GM19240 (cell line): Measurements from ENCODE around the gene SYNPO2.
"Not testable (repeated sequence)": the region's sequence is repeated elsewhere in the genome, so short reads cannot be mapped to it uniquely, and the experiment has no call there.

Experiments
- DNase-seq: peaks from one replicate; pipeline ENCODE4 v3.0.0; 2011; ENCODE audit warnings: low spot score; ENCODE audit not compliant: insufficient read length

Gene SYNPO2

DNA sequence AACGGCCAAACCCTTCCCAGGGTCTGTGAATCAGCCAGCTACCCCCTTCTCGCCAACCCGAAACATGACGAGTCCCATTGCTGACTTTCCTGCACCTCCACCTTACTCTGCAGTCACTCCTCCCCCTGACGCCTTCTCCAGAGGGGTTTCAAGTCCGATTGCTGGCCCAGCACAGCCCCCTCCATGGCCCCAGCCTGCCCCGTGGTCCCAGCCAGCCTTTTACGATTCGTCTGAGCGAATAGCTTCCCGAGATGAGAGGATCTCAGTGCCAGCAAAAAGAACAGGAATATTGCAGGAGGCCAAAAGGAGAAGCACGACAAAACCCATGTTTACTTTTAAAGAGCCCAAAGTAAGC is 141.9 kb downstream of the SYNPO2 start:
- no peak for DNase-seq

DNA sequence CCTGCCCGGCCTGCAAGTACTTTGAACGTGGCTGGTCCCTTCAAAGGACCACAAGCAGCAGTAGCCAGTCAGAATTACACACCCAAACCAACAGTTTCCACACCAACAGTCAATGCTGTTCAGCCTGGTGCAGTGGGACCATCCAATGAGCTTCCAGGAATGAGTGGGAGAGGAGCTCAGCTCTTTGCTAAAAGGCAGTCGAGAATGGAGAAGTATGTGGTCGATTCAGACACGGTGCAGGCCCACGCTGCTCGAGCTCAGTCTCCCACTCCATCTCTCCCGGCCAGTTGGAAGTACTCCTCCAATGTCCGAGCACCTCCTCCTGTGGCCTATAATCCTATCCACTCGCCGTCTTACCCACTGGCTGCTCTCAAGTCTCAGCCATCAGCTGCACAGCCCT is 142.6 kb downstream of the SYNPO2 start:
- DNase-seq = no peak

DNA sequence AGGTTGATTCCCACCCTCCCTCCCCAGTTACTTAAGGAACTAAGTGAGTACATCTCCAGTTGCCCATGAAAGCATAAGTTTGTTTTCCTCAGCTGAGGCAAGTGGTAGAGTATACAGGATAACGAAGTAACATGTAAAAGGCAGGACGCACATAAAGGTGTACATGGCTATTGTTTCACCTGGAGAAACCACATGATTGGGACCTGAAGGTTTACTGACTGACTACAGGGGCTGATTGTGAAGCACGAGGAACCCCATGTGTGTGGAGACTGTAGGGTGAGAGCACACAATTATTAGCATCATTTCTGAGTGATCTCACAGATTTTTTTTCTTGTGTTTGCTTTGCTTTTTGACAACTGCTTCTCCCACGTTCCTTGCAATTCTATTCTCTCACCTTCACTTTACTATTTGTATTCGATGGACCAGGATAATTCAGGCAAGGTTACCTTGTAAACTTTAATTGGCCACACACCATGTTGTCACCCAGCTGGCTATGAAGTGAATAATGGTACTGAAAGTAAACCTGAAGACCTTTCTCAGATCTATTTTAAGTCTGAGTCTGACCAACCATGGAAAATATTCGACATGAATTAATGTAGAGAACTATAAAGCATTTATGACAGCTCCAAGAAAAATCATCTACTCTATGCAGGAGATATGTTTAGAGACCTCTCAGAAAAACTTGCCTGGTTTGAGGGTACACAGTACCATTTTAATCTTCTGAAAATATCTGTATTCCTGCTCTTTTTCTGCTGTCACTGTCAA is 144.4 kb downstream of the SYNPO2 start:
- DNase-seq = no peak

DNA sequence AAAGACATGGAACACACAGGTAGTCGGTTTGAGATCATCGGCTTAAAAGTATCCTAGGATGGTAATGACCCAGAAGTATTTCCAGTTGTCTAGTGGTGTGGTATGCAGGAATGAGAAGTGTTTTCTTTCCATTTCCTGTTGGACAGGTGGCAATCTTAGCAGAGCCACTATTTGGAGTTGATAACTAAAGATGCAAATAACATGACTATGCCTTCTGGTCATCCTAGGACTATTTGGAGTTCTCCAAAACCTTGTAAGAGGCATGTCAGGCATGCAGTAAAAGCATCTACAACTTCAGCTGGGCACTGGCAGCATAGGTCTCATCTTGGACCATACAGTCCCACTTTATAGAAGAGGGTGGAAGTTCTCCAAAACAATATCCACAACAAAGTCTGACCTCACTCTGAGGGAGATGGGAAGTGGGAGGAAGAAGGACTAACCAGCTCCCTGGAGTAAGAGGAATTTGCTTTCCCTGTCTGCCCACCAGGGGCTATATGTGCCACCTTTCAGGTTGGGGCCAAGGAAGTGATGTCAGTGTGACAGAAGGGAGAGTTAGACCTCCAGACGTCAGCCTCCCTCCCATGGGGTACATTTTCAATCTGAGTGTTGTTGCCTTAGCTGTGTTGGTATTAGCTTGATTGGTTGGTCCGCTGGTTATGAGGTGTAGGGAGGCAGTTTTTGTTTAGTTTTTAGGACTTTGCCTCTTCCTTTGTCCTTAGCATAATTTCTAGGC is 145.8 kb downstream of the SYNPO2 start:
- no peak for DNase-seq

DNA sequence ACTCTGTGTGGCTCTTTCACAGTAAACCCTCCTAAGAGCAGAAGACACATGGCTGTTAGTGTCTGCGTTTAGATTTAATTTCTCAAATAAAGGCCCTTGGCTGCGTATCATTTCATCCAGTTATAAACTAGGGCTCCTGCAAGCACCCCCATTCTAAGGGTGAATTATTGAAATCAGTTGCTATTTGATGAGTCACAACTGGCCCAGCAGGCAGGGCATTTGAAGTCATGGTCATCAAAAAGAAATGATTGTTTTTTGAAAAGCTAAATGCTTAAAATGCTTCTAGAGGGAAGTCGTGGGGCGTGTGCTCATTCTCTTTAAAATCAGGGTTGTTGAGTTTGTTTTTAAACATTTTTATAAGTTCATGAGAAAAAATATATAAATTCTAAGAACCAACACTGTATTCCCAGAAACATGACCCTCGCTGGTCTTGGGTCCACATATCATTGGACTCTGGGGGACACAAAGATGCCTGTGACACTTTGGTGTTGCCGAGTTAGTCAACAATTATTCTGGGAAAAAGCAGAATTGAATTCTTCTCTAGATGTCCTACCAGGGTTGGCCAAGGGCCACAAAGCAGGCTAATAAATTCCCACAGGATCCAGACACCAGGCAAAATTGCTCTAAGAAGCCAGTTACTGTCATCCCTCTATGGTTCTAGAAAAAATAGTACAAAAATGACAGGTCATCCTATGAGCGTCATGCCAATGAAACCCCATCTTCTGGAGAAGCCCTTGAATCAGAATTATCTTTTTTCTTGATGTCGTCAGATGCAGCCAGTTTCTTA is 147.5 kb downstream of the SYNPO2 start:
- DNase-seq = no peak

DNA sequence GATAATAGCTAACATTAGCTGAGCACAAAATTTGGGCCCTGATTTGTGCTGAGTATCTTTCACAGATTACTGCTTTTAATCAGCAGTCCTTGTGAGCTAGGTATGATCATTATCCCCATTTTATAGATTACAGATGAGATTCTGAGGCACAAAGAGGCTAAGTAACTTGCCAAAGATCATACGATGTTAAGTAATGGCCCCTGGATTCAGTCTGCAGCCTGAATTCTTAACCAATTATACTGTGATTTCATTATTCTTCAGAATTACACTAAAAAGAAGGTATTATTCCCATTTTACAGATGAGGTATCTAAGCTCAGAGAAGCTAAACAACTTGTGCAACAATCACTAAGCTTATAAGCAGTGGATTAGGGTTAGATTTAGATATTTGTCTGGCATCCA is 149.1 kb downstream of the SYNPO2 start:
- DNase-seq = no peak

DNA sequence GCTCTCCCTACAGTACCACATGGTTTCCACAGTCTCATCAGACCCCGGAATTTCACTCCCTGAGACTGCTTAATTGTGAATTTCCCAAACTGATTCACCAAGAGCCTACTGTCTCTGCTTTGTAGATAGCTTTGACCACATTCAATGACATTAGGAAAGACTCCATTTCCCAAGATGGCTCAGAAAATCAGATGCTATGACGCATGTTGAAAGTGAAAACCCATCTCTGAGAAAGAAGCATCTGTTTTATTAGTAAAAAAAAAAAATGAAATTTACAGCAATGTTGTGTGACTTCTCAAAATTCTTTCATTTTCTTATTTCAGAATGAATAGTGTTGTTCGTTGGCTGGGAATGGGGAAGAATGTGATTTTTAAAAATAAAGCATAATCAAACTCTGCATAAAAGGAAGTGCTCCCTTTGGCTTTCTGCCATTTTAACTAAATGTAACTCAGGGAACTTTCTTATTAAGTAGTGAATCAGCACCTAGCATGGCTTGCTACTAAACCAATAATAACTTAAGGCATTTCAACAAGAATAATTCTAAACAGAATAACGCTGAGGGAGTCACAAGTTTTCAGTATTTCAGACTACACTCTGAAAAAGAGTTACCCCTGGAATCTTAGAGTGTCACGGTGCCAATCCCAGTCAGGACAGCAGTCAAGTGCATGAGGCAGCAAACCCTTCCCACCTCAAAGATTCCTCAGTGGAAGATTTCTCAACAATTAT is 149.6 kb downstream of the SYNPO2 start:
- DNase-seq = no peak

DNA sequence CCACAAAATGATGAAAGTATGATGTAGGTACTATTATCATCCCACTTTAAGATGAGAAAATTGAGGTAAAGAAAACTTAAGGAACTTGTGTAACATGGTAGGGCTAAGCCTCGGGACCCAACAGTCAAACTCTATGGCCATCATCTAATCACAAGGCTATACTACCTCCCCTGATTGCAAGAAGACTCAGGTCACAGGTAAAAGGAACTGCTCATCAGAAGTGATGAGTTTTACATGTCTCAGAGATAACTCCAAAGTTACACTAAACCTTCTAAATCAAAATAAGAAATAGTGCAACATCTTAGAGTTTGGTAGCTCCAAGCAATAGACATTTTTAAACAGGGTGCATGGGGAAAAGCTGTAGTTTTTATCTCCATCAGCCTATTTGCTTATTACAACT is 150.5 kb downstream of the SYNPO2 start:
- no peak for DNase-seq

DNA sequence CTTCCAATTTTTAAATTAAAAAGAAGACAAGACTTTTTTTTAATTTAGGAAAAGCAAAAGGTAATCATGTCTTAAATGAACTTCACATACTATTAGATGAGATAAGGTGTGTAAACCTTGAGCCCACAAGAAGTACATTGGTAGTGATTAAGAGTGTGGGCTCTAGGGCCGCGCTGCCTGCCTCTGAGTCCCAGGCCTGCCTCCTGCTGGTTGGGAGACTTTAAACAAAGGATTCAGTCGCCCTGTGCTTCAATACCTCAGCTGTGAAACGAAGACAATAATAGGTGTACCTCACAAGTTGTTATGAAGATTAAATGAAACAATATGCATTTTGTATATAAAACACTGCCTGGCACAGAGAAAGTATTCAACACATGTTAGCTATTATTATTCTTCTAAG is 151.1 kb downstream of the SYNPO2 start:
- DNase-seq = no peak

DNA sequence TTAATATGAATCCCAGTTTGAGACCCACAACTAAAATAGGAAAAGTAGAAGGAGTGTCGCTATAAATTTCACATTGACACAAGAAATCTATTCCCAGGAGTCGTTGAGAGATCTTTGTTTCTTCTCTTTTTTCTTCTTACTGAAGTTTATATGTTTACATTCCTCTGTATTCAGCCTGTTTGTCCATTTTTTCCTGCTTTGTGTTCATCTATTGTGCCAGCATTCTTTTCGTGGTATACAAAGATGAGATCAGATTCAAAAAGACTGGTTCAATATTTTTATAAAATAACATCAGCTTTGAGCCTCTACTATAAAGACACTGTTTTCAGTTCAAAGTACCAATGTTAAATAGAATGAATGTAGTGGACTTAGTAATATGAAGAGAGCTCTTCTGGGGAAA is 151.6 kb downstream of the SYNPO2 start:
- no peak for DNase-seq

DNA sequence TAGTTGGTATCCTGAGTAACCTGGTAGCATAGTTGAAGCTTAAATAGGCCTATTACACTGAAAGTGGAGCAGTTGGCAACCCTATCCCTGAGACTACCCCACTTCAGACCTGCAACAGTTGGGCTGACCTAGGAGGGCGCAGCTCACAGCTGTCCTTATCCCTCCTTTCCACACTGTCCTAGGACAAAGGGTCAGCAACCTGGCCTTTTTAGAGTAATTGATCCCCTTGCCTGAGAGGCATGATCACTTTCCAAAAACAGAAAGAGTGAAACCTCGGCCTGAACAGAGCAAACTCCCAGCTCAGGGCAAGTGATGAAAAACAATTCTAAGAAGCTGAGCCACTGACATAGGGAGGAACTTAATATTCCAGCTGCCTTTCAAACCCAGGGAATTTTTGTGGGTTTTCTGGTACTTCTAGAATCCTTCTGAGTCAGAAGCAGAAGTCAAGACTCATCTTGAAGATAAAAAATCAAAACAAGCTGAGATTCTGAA is 152.1 kb downstream of the SYNPO2 start:
- DNase-seq = no peak

DNA sequence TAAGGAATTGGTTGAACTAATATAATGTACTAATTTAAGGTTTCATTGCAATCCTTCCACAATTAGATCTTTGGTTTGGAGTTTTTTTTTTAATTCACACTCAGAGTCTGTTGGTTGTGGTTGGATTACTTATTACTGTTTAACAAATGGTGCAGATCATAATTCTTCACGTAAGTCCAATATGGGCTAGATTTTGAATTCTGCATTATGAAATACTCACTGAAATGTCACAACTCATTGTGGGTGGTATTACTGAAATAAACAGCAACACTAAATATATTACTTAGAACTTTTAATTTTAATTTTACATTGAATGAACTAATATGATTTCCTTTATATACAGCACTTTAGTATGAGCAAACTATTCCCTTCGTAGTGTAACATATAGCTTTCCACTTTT is 152.7 kb downstream of the SYNPO2 start:
- no peak for DNase-seq

DNA sequence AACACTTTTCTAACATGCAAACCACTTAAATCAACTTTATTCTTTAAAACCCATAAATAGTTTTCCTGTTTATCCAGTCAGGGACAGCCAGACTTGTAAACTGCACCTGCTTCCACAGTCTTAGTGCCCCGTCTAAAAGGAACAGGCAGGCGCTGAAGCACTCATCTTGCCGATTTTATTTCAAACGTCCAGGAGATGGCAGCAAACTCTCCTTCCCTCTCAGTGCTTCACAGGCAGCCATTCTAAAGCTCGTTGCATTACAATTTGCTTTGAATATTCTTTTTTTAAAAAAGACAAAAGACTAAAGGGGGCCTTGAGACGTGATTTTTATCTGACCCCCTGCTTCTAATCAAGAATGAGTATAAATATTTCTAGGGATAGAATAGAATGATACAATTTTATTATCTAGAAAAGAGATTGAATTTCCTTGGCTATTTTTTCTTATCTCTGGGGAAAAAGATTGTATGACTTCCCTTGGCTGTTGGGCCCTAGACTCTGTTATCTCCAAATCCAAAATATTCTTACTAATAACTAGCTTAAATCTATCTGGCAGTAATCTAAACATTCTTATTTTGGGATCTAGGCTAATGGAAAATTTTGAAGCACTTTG is 153.4 kb downstream of the SYNPO2 start:
- DNase-seq = peak; percentile 25

DNA sequence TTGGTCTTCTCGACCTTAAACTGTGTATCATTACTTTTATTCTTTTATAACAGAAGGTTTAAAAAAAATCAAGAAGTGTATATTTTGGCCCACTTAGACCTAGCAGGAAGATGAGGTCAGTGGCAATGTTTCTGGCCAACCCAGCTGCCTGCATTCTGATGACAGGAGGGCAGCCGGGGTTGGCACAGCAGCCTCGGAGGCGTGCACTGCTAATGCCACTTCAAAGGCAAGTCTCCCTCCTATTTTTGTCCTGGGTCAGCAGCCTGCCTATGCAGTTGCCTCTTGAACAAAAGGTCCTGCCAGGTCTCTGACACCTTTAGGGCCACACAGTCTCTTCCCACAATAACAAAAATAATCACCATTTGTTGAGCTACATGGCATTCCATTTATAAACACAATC is 157.6 kb downstream of the SYNPO2 start:
- DNase-seq = no peak

DNA sequence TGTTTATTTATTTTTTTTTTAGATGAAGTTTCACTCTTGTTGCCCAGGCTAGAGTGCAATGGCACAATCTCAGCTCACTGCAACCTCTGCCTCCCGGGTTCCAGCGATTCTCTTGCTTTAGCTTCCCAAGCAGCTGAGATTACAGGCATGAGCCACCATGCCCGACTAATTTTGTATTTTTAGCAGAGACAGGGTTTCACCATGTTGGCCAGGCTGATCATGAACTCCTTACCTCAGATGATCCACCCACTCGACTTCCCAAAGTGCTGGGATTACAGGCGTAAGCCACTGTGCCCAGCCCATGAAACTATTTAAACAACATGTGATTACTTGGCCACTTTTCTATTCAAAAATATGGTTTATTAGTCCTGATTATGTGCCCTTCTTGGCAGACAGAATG is 158.4 kb downstream of the SYNPO2 start:
- not testable (repeated sequence) for DNase-seq

DNA sequence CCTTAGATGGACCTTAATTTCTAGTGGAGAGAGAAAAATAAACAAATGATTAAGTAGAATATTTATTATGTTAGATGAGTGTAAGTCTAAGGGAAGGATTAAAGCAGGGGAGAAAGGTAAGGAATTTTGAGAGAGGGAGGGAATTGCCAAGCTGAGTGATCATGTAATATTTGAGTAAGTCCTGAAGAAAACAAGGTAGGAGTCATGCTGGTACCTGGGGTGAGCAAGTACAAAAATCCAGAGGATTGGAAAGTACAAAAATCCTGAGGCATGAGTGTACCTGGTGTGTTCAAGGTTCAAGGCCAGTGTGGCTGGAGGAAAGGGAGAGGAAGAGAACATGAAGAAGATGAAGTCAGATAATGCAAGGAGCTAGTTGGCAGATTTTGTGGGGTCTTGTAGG is 159.8 kb downstream of the SYNPO2 start:
- DNase-seq = no peak

DNA sequence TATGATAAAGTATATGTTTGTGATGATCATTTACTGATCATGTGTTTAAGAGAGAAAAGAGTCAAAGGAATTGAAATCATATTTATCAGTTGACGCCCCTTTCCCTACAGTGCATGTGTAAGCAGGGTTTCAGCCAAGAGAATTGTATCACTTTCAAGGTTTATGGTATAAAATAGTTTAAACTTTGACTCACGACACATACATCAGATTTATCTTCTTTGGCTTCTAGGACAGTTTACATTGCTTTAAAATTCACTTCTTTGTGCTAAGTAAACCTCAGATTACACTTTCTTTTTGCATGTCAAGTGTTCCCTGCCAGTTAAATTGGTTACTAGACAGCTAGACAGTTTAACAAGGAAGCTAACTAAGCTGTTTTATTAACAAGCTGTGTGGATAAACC is 160.7 kb downstream of the SYNPO2 start:
- no peak for DNase-seq

DNA sequence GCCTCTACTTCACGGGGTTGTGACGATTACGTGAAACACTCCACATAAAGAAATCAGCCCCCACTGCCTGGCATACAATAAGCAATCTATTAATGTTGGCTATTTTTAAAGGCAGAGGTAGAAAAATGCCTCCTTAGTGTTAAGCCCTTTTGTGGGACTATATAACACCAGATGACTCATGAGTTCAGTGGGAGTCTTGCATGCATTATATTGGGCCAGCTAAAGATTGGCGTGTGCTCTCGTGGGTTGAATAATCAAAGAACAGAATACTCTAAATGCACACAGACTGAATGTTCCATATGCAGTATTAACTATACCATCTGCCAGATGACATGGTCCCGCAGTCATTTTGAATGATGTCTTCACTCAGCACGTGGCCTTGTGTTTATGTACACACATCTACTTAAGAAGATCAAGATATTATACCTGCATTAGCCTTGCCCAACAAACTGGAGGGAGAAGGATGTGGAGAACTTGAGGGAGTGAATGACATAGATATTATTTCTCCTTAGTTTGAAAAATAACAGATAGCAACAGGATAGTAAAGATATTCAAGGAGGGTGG is 162.0 kb downstream of the SYNPO2 start:
- no peak for DNase-seq

DNA sequence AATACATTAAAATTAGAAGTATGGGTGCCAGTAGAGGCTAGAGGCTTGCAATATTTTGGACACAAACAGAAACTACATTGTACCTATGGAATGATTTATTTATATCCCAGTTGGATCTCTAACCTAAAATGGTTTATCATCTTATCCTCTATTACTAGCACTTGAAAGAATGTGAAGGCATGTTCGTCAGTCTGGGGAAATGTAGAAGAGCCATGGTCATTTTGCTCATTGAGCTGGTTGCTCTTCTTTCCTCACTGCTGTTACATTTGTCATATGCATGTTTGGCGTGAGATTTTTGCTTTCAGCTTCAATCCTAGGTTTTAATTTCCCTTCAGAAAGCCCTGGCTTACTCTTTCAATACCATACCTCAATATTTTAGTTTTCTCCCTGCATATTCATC is 164.6 kb downstream of the SYNPO2 start:
- no peak for DNase-seq

DNA sequence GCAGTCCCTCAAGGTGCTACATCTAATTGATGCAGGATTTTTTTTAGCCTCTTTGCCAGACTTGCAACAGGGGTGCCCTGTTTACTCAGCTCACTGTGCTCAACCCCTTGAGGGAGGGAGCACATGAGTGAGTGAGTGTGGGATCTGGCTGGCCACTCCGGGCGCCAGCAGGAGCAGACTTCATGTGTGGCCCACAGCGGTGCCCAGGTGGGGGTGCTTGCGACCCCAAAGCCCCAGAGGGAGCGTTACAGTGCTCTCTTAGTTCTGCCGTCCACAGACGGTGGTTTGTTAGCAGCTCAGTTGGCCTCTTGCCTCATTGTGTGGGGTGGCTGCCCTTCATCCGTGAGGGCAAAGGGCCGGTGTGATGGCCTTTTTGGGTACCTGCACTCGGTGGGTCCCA is 165.3 kb downstream of the SYNPO2 start:
- DNase-seq = no peak

DNA sequence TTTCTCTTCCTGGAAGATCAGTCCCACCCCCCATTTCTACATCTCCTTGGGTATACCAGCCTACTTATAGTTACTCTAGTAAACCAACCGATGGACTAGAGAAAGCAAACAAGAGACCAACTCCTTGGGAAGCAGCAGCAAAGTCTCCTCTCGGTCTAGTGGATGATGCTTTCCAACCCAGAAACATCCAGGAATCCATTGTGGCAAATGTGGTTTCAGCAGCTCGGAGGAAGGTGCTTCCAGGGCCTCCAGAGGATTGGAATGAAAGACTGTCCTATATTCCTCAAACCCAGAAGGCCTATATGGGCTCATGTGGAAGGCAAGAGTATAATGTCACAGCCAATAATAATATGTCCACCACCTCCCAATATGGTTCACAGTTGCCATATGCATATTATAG is 168.8 kb downstream of the SYNPO2 start:
- DNase-seq = no peak
